SJSA1 (cell line): ENCODE measurements around the gene CEBPB. TPM values are rescaled to one million over a fixed set of nuclear protein-coding genes. Genes with fewer than 3 reads are reported as not detected.
"Not testable (repeated sequence)": the region's sequence is repeated elsewhere in the genome, so short reads cannot be mapped to it uniquely, and the experiment has no call there.

Experiments
- DNase-seq, 2 experiments: peaks; one replicate each; pipeline ENCODE4 v3.0.0-alpha.2; 2015 to 2020; ENCODE audit warnings: low spot score in 2 of 2, low read depth in 1 of 2
- H3K27ac ChIP-seq: fragments of 250-450 bp; sonication (Bioruptor Pico); 2 replicates; pipeline ENCODE4 v1.5.1; 2020; ENCODE audit warnings: mild to moderate bottlenecking, moderate library complexity
- H3K27me3 ChIP-seq: fragments of 250-450 bp; sonication (Bioruptor Pico); replicated peaks from 2 replicates; pipeline ENCODE4 v1.5.1; 2020; ENCODE audit warnings: mild to moderate bottlenecking, moderate library complexity
- H3K36me3 ChIP-seq: fragments of 250-450 bp; sonication (Bioruptor Pico); 2 replicates; pipeline ENCODE4 v1.5.1; 2020; ENCODE audit warnings: mild to moderate bottlenecking
- H3K4me1 ChIP-seq: fragments of 250-450 bp; sonication (Bioruptor Pico); replicated peaks from 2 replicates; pipeline ENCODE4 v1.6.1; 2021; ENCODE audit warnings: mild to moderate bottlenecking
- H3K4me3 ChIP-seq: fragments of 250-450 bp; sonication (Bioruptor Pico); 2 replicates; pipeline ENCODE4 v1.5.1; 2020; ENCODE audit warnings: mild to moderate bottlenecking
- H3K9me3 ChIP-seq: fragments of 250-450 bp; sonication (Bioruptor Pico); replicated peaks from 2 replicates; pipeline ENCODE4 v1.5.1; 2020; ENCODE audit warnings: mild to moderate bottlenecking
- total RNA-seq: library from RNA; depleted of rRNA; stranded (reverse); fragments of >200 nt; shearing (Covaris generic); gene quantifications from 2 replicates; pipeline ENCODE4 v1.2.3, GENCODE V29; 2014

CEBPB gene
- total RNA-seq, 1 experiment from 2014 or later, result 30.8 TPM

- peak overlapping the region; percentile 98 for H3K4me3 ChIP-seq
- H3K27me3 ChIP-seq, result no peaks in the 10 kb centered on the region
- no peak for DNase-seq
- no peaks in the 10 kb centered on the region for H3K9me3 ChIP-seq
- H3K27ac ChIP-seq, result peak overlapping the region; percentile 69
- peaks cover 45% of the 10 kb centered on the region for H3K36me3 ChIP-seq
- peaks cover 39% of the 10 kb centered on the region for H3K4me1 ChIP-seq
Observed at GRCh38 chr20:50153153-50153499, 37.5 kb upstream of the CEBPB start.

- peak; percentile 73 to 89 for DNase-seq
- Histone ChIP-seq H3K27me3 (no peaks in the 10 kb centered on the region), H3K27ac (peak within 1 kb of the TSS; percentile 69), H3K36me3 (peaks cover 39% of the 10 kb centered on the region), H3K4me3 (peak within 1 kb of the TSS; percentile 98), H3K9me3 (no peaks in the 10 kb centered on the region), H3K4me1 (peaks cover 34% of the 10 kb centered on the region)
Observed at GRCh38 chr20:50153500-50154377, 36.9 kb upstream of the CEBPB start, which contains the start of gene PEDS1. PEDS1 (minus strand) TSS chr20:50153723; CDS start chr20:50153637, 86 bp downstream.

GRCh38 chr20:50161494-50161893 lies 29.1 kb upstream of the CEBPB start:
- H3K27me3 ChIP-seq, H3K27ac ChIP-seq, DNase-seq, H3K36me3 ChIP-seq, H3K9me3 ChIP-seq, H3K4me3 ChIP-seq: not testable (repeated sequence)
- peaks cover 23% of the 10 kb centered on the region for H3K4me1 ChIP-seq

GRCh38 chr20:50163570-50164317 lies 26.9 kb upstream of the CEBPB start:
- Histone ChIP-seq H3K27ac (0 out of 2 replicates have a peak overlapping the region, but pooled peaks have one; percentile 18), H3K27me3 (no peaks in the 10 kb centered on the region), H3K36me3 (no peaks in the 10 kb centered on the region), H3K9me3 (no peaks in the 10 kb centered on the region), H3K4me1 (peaks cover 29% of the 10 kb centered on the region), H3K4me3 (no peak overlapping the region)
- DNase-seq, result peak in 1 of 2 experiments; percentile 33

GRCh38 chr20:50165684-50166554 lies 24.7 kb upstream of the CEBPB start:
- Histone ChIP-seq H3K4me1 (peaks cover 29% of the 10 kb centered on the region), H3K27me3 (no peaks in the 10 kb centered on the region), H3K27ac (peak overlapping the region; percentile 94), H3K9me3 (peaks cover 3% of the 10 kb centered on the region), H3K4me3 (peak overlapping the region; percentile 32), H3K36me3 (no peaks in the 10 kb centered on the region)
- DNase-seq, result peak; percentile 99 to 100

GRCh38 chr20:50169329-50169823 lies 21.3 kb upstream of the CEBPB start:
- Histone ChIP-seq H3K4me3 (no peak overlapping the region), H3K27ac (no peak overlapping the region), H3K27me3 (no peaks in the 10 kb centered on the region), H3K4me1 (peaks cover 26% of the 10 kb centered on the region), H3K36me3 (no peaks in the 10 kb centered on the region), H3K9me3 (peaks cover 3% of the 10 kb centered on the region)
- DNase-seq, result peak; percentile 77

- no peaks in the 10 kb centered on the region for H3K27me3 ChIP-seq
- H3K27ac ChIP-seq, result no peak overlapping the region
- no peak for DNase-seq
- H3K4me3 ChIP-seq, result no peak overlapping the region
- peaks cover 17% of the 10 kb centered on the region for H3K4me1 ChIP-seq
- peaks cover 3% of the 10 kb centered on the region for H3K9me3 ChIP-seq
- H3K36me3 ChIP-seq, result no peaks in the 10 kb centered on the region
Observed at GRCh38 chr20:50170549-50171220, 19.9 kb upstream of the CEBPB start.

GRCh38 chr20:50172347-50173013 lies 18.1 kb upstream of the CEBPB start:
- H3K36me3 ChIP-seq, result no peaks in the 10 kb centered on the region
- H3K9me3 ChIP-seq, result peaks cover 3% of the 10 kb centered on the region
- no peaks in the 10 kb centered on the region for H3K27me3 ChIP-seq
- peak overlapping the region; percentile 37; the same call in 1 of the 2 replicates for H3K27ac ChIP-seq
- H3K4me1 ChIP-seq, result peaks cover 8% of the 10 kb centered on the region; the same call in 1 of the 2 replicates
- H3K4me3 ChIP-seq, result peak overlapping the region; percentile 33
- DNase-seq, result peak in 1 of 2 experiments; percentile 15

GRCh38 chr20:50174456-50174855 lies 16.2 kb upstream of the CEBPB start:
- Histone ChIP-seq H3K27ac (no peak overlapping the region), H3K4me3 (no peak overlapping the region), H3K27me3 (no peaks in the 10 kb centered on the region), H3K4me1 (peaks cover 8% of the 10 kb centered on the region; the same call in 1 of the 2 replicates), H3K36me3 (no peaks in the 10 kb centered on the region), H3K9me3 (peaks cover 3% of the 10 kb centered on the region)
- no peak for DNase-seq

GRCh38 chr20:50175938-50176933 lies 14.4 kb upstream of the CEBPB start:
- H3K9me3 ChIP-seq, result no peaks in the 10 kb centered on the region
- no peaks in the 10 kb centered on the region for H3K36me3 ChIP-seq
- no peaks in the 10 kb centered on the region for H3K27me3 ChIP-seq
- no peak for DNase-seq
- H3K27ac ChIP-seq, result no peak overlapping the region
- H3K4me3 ChIP-seq, result no peak overlapping the region
- peaks cover 8% of the 10 kb centered on the region; the same call in 1 of the 2 replicates for H3K4me1 ChIP-seq

GRCh38 chr20:50178672-50179071 lies 12.0 kb upstream of the CEBPB start:
- H3K27me3 ChIP-seq, DNase-seq, H3K9me3 ChIP-seq: not testable (repeated sequence)

More at GRCh38 chr20:50178672-50179071, 12.0 kb upstream of the CEBPB start:
- not testable (repeated sequence) for H3K36me3 ChIP-seq, H3K4me1 ChIP-seq, H3K4me3 ChIP-seq, H3K27ac ChIP-seq
